ENCODE data around the gene TRNAU1AP. TPM values are rescaled to one million over a fixed set of nuclear protein-coding genes. Genes with fewer than 3 reads are reported as not detected.

The TRNAU1AP gene
- total and polyA plus RNA-seq, 2 of the 13 experiments (the other 11 are each of a cell fraction or from before 2014, with no cell fraction given): 29.0 to 42.9 TPM

DNA sequence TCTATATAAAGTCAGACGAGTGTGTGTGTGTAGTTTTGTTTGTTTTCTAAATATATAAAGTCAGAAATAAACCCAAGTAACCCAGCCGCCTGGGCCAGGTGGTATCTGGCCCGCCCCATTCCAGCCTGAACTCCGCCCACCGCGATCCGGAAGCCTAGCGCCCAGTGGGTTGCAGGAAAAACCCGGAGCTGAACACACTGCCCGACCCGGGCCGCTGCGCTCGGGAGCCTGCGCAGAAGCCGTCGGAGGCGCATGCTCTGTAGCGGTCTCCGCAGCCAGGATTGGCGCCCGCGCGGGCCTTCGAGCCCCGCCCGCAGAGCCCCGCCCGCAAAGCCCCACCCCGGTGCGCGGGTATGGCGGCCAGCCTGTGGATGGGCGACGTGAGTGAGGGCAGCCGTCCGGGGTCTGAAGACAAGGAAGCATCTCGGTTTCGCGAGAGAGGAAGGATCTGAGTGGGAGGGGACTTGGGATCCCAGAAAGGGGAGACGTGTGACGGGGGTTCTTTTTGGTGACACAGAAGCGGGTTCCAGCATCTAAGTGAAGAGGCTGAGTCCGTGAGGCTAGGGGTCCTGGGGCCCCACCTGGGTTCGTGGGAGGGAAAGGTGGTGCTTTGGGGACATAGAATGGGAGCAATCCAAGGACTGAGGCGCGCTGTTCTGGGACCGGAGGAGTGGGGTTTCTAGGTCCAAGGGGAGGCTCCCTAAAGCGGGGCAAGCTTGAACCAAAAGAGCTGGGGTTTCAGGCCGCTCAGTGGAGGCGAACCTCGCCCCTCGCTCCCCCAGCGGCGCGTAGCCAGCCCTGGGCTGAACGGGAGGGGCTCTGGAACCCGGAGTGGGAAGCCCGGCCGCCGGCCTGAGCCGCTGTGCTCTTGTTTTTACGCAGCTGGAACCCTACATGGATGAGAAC lies at the start of gene TRNAU1AP (continued):
- TF ChIP-seq DMAP1 (CRISPR knock-in tag; IDR thresholded peaks at IDR 0.05) (peak; percentile 82; the same call in 1 of the 2 replicates), ZNF776 (CRISPR knock-in tag; IDR thresholded peaks at IDR 0.05) (peak; percentile 85; the same call in 1 of the 2 replicates), ZNF124 (CRISPR knock-in tag; IDR thresholded peaks at IDR 0.05) (no peak), NCOA5 (CRISPR knock-in tag; IDR thresholded peaks at IDR 0.05) (no peak), ZZZ3 (CRISPR knock-in tag; IDR thresholded peaks at IDR 0.05; ENCODE audit: borderline replicate concordance) (no peak), FIP1L1 (IDR thresholded peaks at IDR 0.05; ENCODE audit: borderline replicate concordance, insufficient read depth, low read depth, low read length) (0 out of 2 replicates have a peak, but pooled peaks have one; percentile 64), FOXM1 (CRISPR knock-in tag; IDR thresholded peaks at IDR 0.05) (no peak), ZBTB49 (CRISPR knock-in tag; IDR thresholded peaks at IDR 0.05; ENCODE audit: borderline replicate concordance) (no peak), HMG20B (CRISPR knock-in tag; conservative IDR thresholded peaks at IDR 0.05) (peak; percentile 51; the same call in 1 of the 2 replicates), MXD4 (CRISPR knock-in tag; IDR thresholded peaks at IDR 0.05) (no peak), ZMAT5 (CRISPR knock-in tag; IDR thresholded peaks at IDR 0.05; ENCODE audit: borderline replicate concordance, low read depth) (no peak), ARNT2 (CRISPR knock-in tag; IDR thresholded peaks at IDR 0.05; ENCODE audit: low read depth) (peak; percentile 75), SETDB1 (CRISPR knock-in tag; IDR thresholded peaks at IDR 0.05; ENCODE audit: borderline replicate concordance) (no peak)
- TF ChIP-seq, protein P1, sequence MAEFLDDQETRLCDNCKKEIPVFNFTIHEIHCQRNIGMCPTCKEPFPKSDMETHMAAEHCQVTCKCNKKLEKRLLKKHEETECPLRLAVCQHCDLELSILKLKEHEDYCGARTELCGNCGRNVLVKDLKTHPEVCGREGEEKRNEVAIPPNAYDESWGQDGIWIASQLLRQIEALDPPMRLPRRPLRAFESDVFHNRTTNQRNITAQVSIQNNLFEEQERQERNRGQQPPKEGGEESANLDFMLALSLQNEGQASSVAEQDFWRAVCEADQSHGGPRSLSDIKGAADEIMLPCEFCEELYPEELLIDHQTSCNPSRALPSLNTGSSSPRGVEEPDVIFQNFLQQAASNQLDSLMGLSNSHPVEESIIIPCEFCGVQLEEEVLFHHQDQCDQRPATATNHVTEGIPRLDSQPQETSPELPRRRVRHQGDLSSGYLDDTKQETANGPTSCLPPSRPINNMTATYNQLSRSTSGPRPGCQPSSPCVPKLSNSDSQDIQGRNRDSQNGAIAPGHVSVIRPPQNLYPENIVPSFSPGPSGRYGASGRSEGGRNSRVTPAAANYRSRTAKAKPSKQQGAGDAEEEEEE (CRISPR knock-in tag; IDR thresholded peaks at IDR 0.05; ENCODE audit: borderline replicate concordance): no peak
- TF ChIP-seq, protein P2, sequence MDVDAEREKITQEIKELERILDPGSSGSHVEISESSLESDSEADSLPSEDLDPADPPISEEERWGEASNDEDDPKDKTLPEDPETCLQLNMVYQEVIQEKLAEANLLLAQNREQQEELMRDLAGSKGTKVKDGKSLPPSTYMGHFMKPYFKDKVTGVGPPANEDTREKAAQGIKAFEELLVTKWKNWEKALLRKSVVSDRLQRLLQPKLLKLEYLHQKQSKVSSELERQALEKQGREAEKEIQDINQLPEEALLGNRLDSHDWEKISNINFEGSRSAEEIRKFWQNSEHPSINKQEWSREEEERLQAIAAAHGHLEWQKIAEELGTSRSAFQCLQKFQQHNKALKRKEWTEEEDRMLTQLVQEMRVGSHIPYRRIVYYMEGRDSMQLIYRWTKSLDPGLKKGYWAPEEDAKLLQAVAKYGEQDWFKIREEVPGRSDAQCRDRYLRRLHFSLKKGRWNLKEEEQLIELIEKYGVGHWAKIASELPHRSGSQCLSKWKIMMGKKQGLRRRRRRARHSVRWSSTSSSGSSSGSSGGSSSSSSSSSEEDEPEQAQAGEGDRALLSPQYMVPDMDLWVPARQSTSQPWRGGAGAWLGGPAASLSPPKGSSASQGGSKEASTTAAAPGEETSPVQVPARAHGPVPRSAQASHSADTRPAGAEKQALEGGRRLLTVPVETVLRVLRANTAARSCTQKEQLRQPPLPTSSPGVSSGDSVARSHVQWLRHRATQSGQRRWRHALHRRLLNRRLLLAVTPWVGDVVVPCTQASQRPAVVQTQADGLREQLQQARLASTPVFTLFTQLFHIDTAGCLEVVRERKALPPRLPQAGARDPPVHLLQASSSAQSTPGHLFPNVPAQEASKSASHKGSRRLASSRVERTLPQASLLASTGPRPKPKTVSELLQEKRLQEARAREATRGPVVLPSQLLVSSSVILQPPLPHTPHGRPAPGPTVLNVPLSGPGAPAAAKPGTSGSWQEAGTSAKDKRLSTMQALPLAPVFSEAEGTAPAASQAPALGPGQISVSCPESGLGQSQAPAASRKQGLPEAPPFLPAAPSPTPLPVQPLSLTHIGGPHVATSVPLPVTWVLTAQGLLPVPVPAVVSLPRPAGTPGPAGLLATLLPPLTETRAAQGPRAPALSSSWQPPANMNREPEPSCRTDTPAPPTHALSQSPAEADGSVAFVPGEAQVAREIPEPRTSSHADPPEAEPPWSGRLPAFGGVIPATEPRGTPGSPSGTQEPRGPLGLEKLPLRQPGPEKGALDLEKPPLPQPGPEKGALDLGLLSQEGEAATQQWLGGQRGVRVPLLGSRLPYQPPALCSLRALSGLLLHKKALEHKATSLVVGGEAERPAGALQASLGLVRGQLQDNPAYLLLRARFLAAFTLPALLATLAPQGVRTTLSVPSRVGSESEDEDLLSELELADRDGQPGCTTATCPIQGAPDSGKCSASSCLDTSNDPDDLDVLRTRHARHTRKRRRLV (CRISPR knock-in tag; IDR thresholded peaks at IDR 0.05): peak; percentile 75; the same call in 1 of the 2 replicates
- TF ChIP-seq, protein P3, sequence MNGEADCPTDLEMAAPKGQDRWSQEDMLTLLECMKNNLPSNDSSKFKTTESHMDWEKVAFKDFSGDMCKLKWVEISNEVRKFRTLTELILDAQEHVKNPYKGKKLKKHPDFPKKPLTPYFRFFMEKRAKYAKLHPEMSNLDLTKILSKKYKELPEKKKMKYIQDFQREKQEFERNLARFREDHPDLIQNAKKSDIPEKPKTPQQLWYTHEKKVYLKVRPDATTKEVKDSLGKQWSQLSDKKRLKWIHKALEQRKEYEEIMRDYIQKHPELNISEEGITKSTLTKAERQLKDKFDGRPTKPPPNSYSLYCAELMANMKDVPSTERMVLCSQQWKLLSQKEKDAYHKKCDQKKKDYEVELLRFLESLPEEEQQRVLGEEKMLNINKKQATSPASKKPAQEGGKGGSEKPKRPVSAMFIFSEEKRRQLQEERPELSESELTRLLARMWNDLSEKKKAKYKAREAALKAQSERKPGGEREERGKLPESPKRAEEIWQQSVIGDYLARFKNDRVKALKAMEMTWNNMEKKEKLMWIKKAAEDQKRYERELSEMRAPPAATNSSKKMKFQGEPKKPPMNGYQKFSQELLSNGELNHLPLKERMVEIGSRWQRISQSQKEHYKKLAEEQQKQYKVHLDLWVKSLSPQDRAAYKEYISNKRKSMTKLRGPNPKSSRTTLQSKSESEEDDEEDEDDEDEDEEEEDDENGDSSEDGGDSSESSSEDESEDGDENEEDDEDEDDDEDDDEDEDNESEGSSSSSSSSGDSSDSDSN (CRISPR knock-in tag; IDR thresholded peaks at IDR 0.05): peak; percentile 63
